OCI-LY1 (cell line): ENCODE measurements around the gene ERMARD.

Experiments
- EZH2 ChIP-seq: fragments of 200-600 bp; sonication (generic), shearing (Covaris generic); IDR thresholded peaks from 2 replicates; pipeline ENCODE4 v1.8.0; 2017; ENCODE audit warnings: borderline replicate concordance, mixed run types, mild to moderate bottlenecking, antibody characterized with exemption, low read length, moderate library complexity, mixed read lengths
- TF ChIP-seq, protein P1 (sequence below): fragments of 200-600 bp; sonication (generic), shearing (Covaris generic); IDR thresholded peaks from 2 replicates; pipeline ENCODE4 v1.5.1; 2017; ENCODE audit warnings: mild to moderate bottlenecking, antibody characterized with exemption, low read length, moderate library complexity, mixed read lengths

GRCh38 chr6:169791721-169792131 lies 40.3 kb downstream of the ERMARD start:
- TF ChIP-seq, protein P1, sequence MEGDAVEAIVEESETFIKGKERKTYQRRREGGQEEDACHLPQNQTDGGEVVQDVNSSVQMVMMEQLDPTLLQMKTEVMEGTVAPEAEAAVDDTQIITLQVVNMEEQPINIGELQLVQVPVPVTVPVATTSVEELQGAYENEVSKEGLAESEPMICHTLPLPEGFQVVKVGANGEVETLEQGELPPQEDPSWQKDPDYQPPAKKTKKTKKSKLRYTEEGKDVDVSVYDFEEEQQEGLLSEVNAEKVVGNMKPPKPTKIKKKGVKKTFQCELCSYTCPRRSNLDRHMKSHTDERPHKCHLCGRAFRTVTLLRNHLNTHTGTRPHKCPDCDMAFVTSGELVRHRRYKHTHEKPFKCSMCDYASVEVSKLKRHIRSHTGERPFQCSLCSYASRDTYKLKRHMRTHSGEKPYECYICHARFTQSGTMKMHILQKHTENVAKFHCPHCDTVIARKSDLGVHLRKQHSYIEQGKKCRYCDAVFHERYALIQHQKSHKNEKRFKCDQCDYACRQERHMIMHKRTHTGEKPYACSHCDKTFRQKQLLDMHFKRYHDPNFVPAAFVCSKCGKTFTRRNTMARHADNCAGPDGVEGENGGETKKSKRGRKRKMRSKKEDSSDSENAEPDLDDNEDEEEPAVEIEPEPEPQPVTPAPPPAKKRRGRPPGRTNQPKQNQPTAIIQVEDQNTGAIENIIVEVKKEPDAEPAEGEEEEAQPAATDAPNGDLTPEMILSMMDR = no peak
- no peak for TF ChIP-seq EZH2
